PC-9 (cell line): ENCODE measurements around the gene MCRIP1. TPM values are rescaled to one million over a fixed set of nuclear protein-coding genes. Genes with fewer than 3 reads are reported as not detected.

Experiments used
- Bru-seq: library from RNA; stranded (reverse); fragments of 400-500 nt; gene quantifications from one replicate; lab custom pipeline; 2021; lab: Mats Ljungman, UMichigan
- BruChase-seq, 2 experiments: library from RNA; stranded (reverse); fragments of 400-500 nt; gene quantifications; one replicate each; lab custom pipeline; 2021; lab: Mats Ljungman, UMichigan
- BruUV-seq: library from RNA; stranded (reverse); fragments of 400-500 nt; replicated peaks from 2 replicates; lab custom pipeline; 2021; lab: Mats Ljungman, UMichigan
- CTCF ChIA-PET: fragments of 300-600 bp; sonication (Branson Sonifier 250); formaldehyde crosslinking; loops from one replicate; lab custom pipeline; 2022; ENCODE audit warnings: antibody characterized with exemption; lab: Charles Lee
- POLR2A ChIA-PET: fragments of 300-600 bp; sonication (Branson Sonifier 250); formaldehyde crosslinking; loops from one replicate; lab custom pipeline; 2022; ENCODE audit warnings: antibody characterized with exemption; ENCODE audit not compliant: unreplicated experiment; lab: Charles Lee
- DNase-seq, 2 experiments: peaks; one replicate each; pipeline versions ENCODE4 v3.0.0 to v3.0.0-alpha.2; 2015 to 2022; ENCODE audit warnings: mixed read lengths in 1 of 2
- H2AFZ ChIP-seq: fragments of 200-600 bp; sonication (generic); 2 replicates; pipeline ENCODE4 v1.8.1; 2017; ENCODE audit warnings: antibody characterized with exemption
- H3F3A ChIP-seq: fragments of 200-600 bp; sonication (generic); 2 replicates; pipeline ENCODE4 v1.8.1; 2017; ENCODE audit warnings: antibody characterized with exemption, mild to moderate bottlenecking, low read depth; ENCODE audit not compliant: insufficient read depth
- H3K27ac ChIP-seq: fragments of 200-600 bp; sonication (generic); 2 replicates; pipeline ENCODE4 v1.6.1; 2016; ENCODE audit warnings: mixed run types
- H3K27me3 ChIP-seq: fragments of 200-600 bp; sonication (generic); 2 replicates; pipeline ENCODE4 v1.6.1; 2016; ENCODE audit warnings: low read depth, mixed run types; ENCODE audit not compliant: insufficient read depth
- H3K36me3 ChIP-seq: fragments of 200-600 bp; sonication (generic); 2 replicates; pipeline ENCODE4 v1.6.1; 2016; ENCODE audit warnings: low read depth, mixed run types
- H3K4me1 ChIP-seq: fragments of 200-600 bp; sonication (generic); replicated peaks from 2 replicates; pipeline ENCODE4 v1.6.1; 2016; ENCODE audit warnings: mixed run types; ENCODE audit not compliant: insufficient read depth
- H3K4me2 ChIP-seq: fragments of 200-600 bp; sonication (generic); 2 replicates; pipeline ENCODE4 v1.6.1; 2017; ENCODE audit warnings: mixed run types
- H3K4me3 ChIP-seq: fragments of 200-600 bp; sonication (generic); 2 replicates; pipeline ENCODE4 v1.6.1; 2016; ENCODE audit warnings: mixed run types
- H3K79me2 ChIP-seq: fragments of 200-600 bp; sonication (generic); 2 replicates; pipeline ENCODE4 v1.6.1; 2017; ENCODE audit warnings: low read depth, mixed run types
- H3K9me2 ChIP-seq: fragments of 200-600 bp; sonication (generic); 2 replicates; pipeline ENCODE4 v1.8.1; 2017; ENCODE audit warnings: mild to moderate bottlenecking; ENCODE audit not compliant: insufficient read depth
- H3K9me3 ChIP-seq: fragments of 200-600 bp; sonication (generic); 2 replicates; pipeline ENCODE4 v1.8.1; 2016; ENCODE audit warnings: low read depth; ENCODE audit not compliant: insufficient read depth
- H4K20me1 ChIP-seq: fragments of 200-600 bp; sonication (generic); 2 replicates; pipeline ENCODE4 v1.8.1; 2017; ENCODE audit not compliant: insufficient read depth
- EZH2 ChIP-seq: fragments of 200-600 bp; sonication (generic); IDR thresholded peaks from 2 replicates; pipeline ENCODE4 v1.8.0; 2017; ENCODE audit warnings: antibody characterized with exemption, low read depth
- intact Hi-C: fragments of 100-400 bp; cut with micrococcal nuclease; formaldehyde crosslinking; loops from one replicate; pipeline ENCODE4 v1.10.0; 2022; ENCODE audit not compliant: unreplicated experiment
- long read RNA-seq: library from polyadenylated mRNA; stranded (forward); transcript quantifications from one replicate; pipeline ENCODE4 v2.0.0, GENCODE V29; 2022
- total RNA-seq: library from RNA; stranded (reverse); gene quantifications from 2 replicates; pipeline ENCODE4 v1.2.3, GENCODE V29; 2021
- TF ChIP-seq, protein P1 (sequence below): fragments of 200-600 bp; sonication (generic); conservative IDR thresholded peaks from 2 replicates; pipeline ENCODE4 v1.6.1; 2017; ENCODE audit warnings: mixed run types, antibody characterized with exemption, mild to moderate bottlenecking, moderate library complexity

MCRIP1 gene, protein sequence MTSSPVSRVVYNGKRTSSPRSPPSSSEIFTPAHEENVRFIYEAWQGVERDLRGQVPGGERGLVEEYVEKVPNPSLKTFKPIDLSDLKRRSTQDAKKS
- total RNA-seq (53.8 and 84.0 TPM in 2 replicates), Bru-seq, nascent RNA (percentile 47 among the genes with signal in this experiment), BruChase-seq, experiment 1, labeled RNA remaining after a 2-hour chase (percentile 66 among the genes with signal in this experiment), BruChase-seq, experiment 2, labeled RNA remaining after a 6-hour chase (percentile 66 among the genes with signal in this experiment)
- long read RNA-seq, transcript MCRIP1-201 (5 exons, 1,209 nt) = major isoform, 67 of 88 reads
- long read RNA-seq, partial matches to known transcripts = 6 of 88 reads
- long read RNA-seq, other reads (novel, unspliced or antisense) = 7 of 88 reads

DNA sequence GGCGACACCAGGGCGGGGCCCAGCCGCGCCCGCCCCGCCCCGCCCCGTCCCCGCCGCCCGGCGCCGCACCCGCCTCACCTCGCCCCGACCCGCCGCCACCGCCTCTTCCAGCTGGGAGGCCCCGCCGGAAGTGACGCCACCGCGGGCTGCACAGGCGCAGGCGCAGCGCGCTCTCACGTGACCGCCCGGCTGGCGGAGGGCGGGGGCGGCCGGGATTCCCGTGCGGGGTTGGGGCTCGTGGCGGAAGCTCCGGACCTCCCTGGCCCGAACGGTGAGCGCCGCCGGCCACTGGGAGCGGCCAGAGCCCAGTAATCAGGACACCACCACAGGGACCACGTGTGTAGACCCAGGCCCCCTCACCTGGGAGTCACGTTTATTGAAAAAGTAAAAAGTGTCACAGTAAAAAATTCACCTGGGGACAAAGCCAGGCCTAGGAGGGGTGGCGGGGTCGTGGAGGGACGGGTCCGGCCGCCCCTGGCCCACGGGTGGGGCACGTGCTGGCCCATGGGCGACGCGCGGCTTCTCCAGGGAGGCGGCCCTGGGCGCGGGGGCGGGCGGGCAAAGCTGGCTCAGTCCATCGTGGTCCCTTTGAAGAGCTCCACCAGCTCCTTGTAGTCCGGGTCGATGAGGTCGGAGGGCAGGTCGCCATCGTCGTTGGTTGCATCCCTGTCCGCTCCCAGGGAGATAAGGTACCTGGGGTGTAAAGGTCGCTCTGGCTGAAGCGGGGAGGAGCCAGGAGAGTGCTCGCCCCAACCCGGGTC, at the start of gene MCRIP1:
Gene MCRIP1, minus strand, starts transcription at position 132 of the 761 bp plus-strand sequence. CDS start 8,785 bp downstream, outside the sequence.
- Histone ChIP-seq H2AFZ (peak within 1 kb of the TSS; percentile 89), H3K36me3 (no peaks in the 10 kb centered on the region), H3K27ac (peak within 1 kb of the TSS; percentile 68), H3K4me1 (no peaks in the 10 kb centered on the region), H4K20me1 (no peaks in the 10 kb centered on the region), H3F3A (peaks cover 4% of the 10 kb centered on the region; the same call in 1 of the 2 replicates), H3K4me3 (peak within 1 kb of the TSS; percentile 81), H3K27me3 (no peaks in the 10 kb centered on the region), H3K9me3 (no peaks in the 10 kb centered on the region), H3K4me2 (peak within 1 kb of the TSS; percentile 83), H3K9me2 (no peaks in the 10 kb centered on the region), H3K79me2 (peaks cover 6% of the 10 kb centered on the region)
- TF ChIP-seq, protein P1, sequence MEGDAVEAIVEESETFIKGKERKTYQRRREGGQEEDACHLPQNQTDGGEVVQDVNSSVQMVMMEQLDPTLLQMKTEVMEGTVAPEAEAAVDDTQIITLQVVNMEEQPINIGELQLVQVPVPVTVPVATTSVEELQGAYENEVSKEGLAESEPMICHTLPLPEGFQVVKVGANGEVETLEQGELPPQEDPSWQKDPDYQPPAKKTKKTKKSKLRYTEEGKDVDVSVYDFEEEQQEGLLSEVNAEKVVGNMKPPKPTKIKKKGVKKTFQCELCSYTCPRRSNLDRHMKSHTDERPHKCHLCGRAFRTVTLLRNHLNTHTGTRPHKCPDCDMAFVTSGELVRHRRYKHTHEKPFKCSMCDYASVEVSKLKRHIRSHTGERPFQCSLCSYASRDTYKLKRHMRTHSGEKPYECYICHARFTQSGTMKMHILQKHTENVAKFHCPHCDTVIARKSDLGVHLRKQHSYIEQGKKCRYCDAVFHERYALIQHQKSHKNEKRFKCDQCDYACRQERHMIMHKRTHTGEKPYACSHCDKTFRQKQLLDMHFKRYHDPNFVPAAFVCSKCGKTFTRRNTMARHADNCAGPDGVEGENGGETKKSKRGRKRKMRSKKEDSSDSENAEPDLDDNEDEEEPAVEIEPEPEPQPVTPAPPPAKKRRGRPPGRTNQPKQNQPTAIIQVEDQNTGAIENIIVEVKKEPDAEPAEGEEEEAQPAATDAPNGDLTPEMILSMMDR = no peak
- TF ChIP-seq EZH2 = no peak
- peak; percentile 75 to 98 for DNase-seq
- intact Hi-C loops = loop anchor here (1.0 kb wide), 1 partner anchor 27 kb away; the partner anchor contains the start of gene P4HB
- BruUV-seq = no TSS peak
- ChIA-PET POLR2A (interaction anchor here (0.5 to 1.1 kb wide), 3 partner anchors 16 to 169 kb away, joined by 6 to 7 read pairs (median 6); no protein-coding TSS in a partner anchor), CTCF (no interaction called here)

DNA sequence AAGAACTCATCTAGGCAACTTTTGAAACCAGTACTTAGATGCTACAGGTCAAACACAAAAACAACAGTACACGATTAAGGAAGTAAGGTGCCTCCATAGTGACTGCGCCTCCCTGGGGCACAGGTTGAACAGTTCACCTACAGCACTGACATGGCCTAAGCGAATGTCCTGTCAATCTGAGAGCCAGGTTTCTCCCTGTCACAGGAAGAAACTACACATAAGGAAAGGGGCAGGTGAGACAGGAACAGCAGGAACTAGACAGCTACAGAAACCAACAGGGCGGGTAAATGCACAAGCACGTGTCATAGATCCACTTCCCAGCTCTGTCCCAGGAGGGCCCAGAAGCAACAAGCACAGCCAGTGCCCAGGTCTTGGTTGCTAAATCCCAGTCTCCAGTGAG, 46.0 kb upstream of the MCRIP1 start:
- H3K9me3 ChIP-seq = no peaks in the 10 kb centered on the region
- no peak for DNase-seq
- H2AFZ ChIP-seq = no peak overlapping the region
- ChIA-PET POLR2A (no interaction called here), CTCF (no interaction called here)
- no peak overlapping the region for H3K27ac ChIP-seq
- H3F3A ChIP-seq = 0 out of 2 replicates have a peak, but pooled peaks cover 12% of the 10 kb centered on the region
- H3K36me3 ChIP-seq = no peaks in the 10 kb centered on the region
- H3K4me1 ChIP-seq = no peaks in the 10 kb centered on the region
- H3K4me3 ChIP-seq = no peak overlapping the region
- no peaks in the 10 kb centered on the region for H3K27me3 ChIP-seq
- intact Hi-C loops = no loop called here
- no peaks in the 10 kb centered on the region for H4K20me1 ChIP-seq
- BruUV-seq = no TSS peak
- H3K4me2 ChIP-seq = no peak overlapping the region
- 0 out of 2 replicates have a peak, but pooled peaks cover under 1% of the 10 kb centered on the region for H3K79me2 ChIP-seq
- TF ChIP-seq, protein P1 = no peak
- no peak for TF ChIP-seq EZH2
- no peaks in the 10 kb centered on the region for H3K9me2 ChIP-seq

DNA sequence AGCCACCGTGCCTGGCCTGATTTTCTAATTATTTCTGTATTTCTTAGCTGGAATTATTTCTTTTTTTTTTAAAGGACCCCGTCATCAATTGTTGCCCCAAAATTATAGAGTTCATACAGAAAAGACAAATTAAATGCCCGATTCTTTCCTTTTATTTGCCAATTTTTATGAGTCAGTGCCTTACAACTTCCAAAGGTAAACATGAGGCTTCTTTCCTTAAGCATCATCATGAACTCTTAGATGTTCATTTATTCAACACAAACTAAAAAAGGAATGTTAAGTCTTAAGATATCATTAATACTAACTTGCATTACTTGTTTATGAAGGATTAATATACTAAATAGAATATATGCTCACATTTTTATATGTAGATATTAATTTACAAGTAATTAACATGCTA, 45.2 kb upstream of the MCRIP1 start:
- DNase-seq = no peak
- Histone ChIP-seq H2AFZ (no peak overlapping the region), H3K4me3 (no peak overlapping the region), H4K20me1 (no peaks in the 10 kb centered on the region), H3K79me2 (no peaks in the 10 kb centered on the region), H3K9me3 (no peaks in the 10 kb centered on the region), H3K27me3 (no peaks in the 10 kb centered on the region), H3K4me1 (no peaks in the 10 kb centered on the region), H3K27ac (no peak overlapping the region), H3K36me3 (no peaks in the 10 kb centered on the region), H3F3A (peaks cover 14% of the 10 kb centered on the region; the same call in 1 of the 2 replicates), H3K9me2 (no peaks in the 10 kb centered on the region), H3K4me2 (no peak overlapping the region)
- TF ChIP-seq, protein P1 = no peak
- no peak for TF ChIP-seq EZH2
- BruUV-seq = no TSS peak
- CTCF ChIA-PET = no interaction called here
- POLR2A ChIA-PET = no interaction called here
- intact Hi-C loops = no loop called here
